Measurements from ENCODE around the gene NRM. TPM values are rescaled to one million over a fixed set of nuclear protein-coding genes. Genes with fewer than 3 reads are reported as not detected.

The NRM gene
- total RNA-seq, 2 experiments from 2014 or later: 18.6 to 36.7 TPM

GRCh38 chr6:30691208-30691847 lies 544 bp upstream of the NRM start:
- TF ChIP-seq EZH2phosphoT487 (IDR thresholded peaks at IDR 0.05; ENCODE audit: borderline replicate concordance, low read depth, low read length) (no peak), CTCF (conservative IDR thresholded peaks at IDR 0.05; ENCODE audit: low read length) (no peak)
- Histone ChIP-seq H3K4me3 (ENCODE audit: low read depth, low read length, poor library complexity, severe bottlenecking) (peak overlapping the region; percentile 95), H3K4me2 (ENCODE audit: low read length) (peak overlapping the region; percentile 99), H3K36me3 (ENCODE audit: insufficient read depth, low read length) (peaks cover under 1% of the 10 kb centered on the region; the same call in 1 of the 2 replicates), H4K20me1 (ENCODE audit: insufficient read depth, low read length) (no peaks in the 10 kb centered on the region), H2AFZ (ENCODE audit: low read length) (peak overlapping the region; percentile 53; the same call in 1 of the 2 replicates), H3K4me1 (ENCODE audit: insufficient read depth, low read length, poor library complexity, severe bottlenecking) (peaks cover 38% of the 10 kb centered on the region), H3K9me3 (ENCODE audit: low read length) (no peaks in the 10 kb centered on the region), H3K27ac (ENCODE audit: low read depth, low read length, poor library complexity, severe bottlenecking) (peak overlapping the region; percentile 95), H3K9me2 (ENCODE audit: insufficient read depth, low read length) (no peaks in the 10 kb centered on the region), H3K79me2 (ENCODE audit: insufficient read depth, low read depth, low read length) (peaks cover 35% of the 10 kb centered on the region)
- BruUV-seq (replicated peaks): no TSS peak
- ChIA-PET POLR2A (interaction anchor here (0.6 to 6.3 kb wide), 4 partner anchors 16 to 56 kb away, joined by 3 to 71 read pairs (median 7); partner anchors contain the start of genes MDC1 and TUBB), CTCF (ENCODE audit: unreplicated experiment) (no interaction called here)
- intact Hi-C loops (cut with micrococcal nuclease; ENCODE audit: unreplicated experiment): no loop called here
- DNase-seq (ENCODE audit: low spot score): no peak

GRCh38 chr6:30689985-30690384 lies 799 bp downstream of the NRM start:
- POLR2A ChIA-PET: interaction anchor here (2.0 to 6.3 kb wide), 2 partner anchors 23 to 30 kb away, joined by 10 to 71 read pairs; partner anchors contain the start of genes MDC1 and TUBB

More at GRCh38 chr6:30689985-30690384, 799 bp downstream of the NRM start:
- peak overlapping the region; percentile 95 for H3K27ac ChIP-seq (ENCODE audit: low read depth, low read length, poor library complexity, severe bottlenecking)
- intact Hi-C loops (cut with micrococcal nuclease; ENCODE audit: unreplicated experiment): loop anchor here (5.0 to 10.0 kb wide), 2 partner anchors 73 to 805 kb away; partner anchors contain the start of genes MICB, MRPS18B and PPP1R10
- peaks cover 14% of the 10 kb centered on the region for H3K36me3 ChIP-seq (ENCODE audit: insufficient read depth, low read length)
- BruUV-seq (replicated peaks): no TSS peak
- no peak overlapping the region for H2AFZ ChIP-seq (ENCODE audit: low read length)
- peak overlapping the region; percentile 99 for H3K4me2 ChIP-seq (ENCODE audit: low read length)
- no peak for DNase-seq (ENCODE audit: low spot score)
- H3K4me3 ChIP-seq (ENCODE audit: low read depth, low read length, poor library complexity, severe bottlenecking): peak overlapping the region; percentile 95
- no peaks in the 10 kb centered on the region for H3K9me3 ChIP-seq (ENCODE audit: low read length)
- CTCF ChIA-PET (ENCODE audit: unreplicated experiment): interaction anchor here (0.6 kb wide), 2 partner anchors 17 to 27 kb away, joined by 3 read pairs; partner anchors contain the start of gene DHX16
- H3K9me2 ChIP-seq (ENCODE audit: insufficient read depth, low read length): no peaks in the 10 kb centered on the region
- peaks cover 2% of the 10 kb centered on the region; the same call in 1 of the 2 replicates for H4K20me1 ChIP-seq (ENCODE audit: insufficient read depth, low read length)
- peaks cover 38% of the 10 kb centered on the region for H3K4me1 ChIP-seq (ENCODE audit: insufficient read depth, low read length, poor library complexity, severe bottlenecking)
- H3K79me2 ChIP-seq (ENCODE audit: insufficient read depth, low read depth, low read length): peaks cover 49% of the 10 kb centered on the region
- TF ChIP-seq EZH2phosphoT487 (IDR thresholded peaks at IDR 0.05; ENCODE audit: borderline replicate concordance, low read depth, low read length): no peak
- no peak for TF ChIP-seq CTCF (conservative IDR thresholded peaks at IDR 0.05; ENCODE audit: low read length)
